Epidermal melanocyte (primary cell): ENCODE data around the gene DVL1.

Source experiments
- DNase-seq: peaks from one replicate; pipeline ENCODE4 v3.0.0; 2011; ENCODE audit warnings: low spot score; ENCODE audit not compliant: insufficient read length

Gene DVL1

DNA sequence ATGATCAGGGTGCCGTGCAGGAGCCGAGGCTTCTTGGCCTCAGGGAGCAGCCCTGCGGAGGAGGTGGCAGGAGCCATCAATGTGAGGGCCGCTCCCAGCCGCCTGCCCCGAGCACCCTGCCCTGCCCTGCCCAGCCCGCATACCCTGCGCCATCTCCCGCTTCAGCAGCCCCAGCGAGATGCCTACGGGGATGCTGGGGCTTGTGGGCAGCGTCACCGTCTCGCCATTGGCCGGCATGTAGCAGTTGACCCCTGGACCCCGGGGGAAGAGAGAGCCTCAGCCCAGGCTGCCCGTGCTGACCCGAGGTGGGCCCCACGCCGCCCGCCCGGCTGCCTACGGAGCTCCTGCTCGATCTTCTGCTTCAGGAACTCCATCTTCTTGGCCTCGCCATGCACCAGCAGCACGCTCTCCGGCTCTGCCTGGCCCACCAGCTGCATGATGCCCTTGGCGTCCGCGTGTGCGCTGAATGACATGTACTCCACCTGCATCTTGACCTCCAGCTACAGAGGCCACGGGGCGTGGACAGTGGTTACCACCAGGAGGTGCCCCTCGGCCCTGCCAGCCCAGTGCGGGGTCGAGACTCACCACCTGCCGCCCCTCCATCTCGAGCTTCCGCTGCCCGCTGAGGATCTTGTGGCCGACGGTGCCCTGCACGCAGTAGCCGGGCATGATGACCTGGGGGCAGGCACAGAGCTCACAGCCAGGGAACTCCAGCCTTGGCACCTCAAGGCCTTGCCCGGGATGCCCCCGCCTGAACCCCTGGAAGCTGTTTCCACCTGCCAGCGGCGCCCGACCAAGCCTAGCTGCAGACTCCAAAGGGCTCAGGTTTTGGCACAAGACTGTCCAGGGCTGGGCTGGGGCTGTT is 36.5 kb downstream of the DVL1 start:
- no peak for DNase-seq

- DNase-seq, result no peak
These were observed 37.8 kb downstream of the DVL1 start for GRCh38 chr1:1311107-1312104.

GRCh38 chr1:1310476-1311053 is 38.7 kb downstream of the DVL1 start:
- no peak for DNase-seq

DNA sequence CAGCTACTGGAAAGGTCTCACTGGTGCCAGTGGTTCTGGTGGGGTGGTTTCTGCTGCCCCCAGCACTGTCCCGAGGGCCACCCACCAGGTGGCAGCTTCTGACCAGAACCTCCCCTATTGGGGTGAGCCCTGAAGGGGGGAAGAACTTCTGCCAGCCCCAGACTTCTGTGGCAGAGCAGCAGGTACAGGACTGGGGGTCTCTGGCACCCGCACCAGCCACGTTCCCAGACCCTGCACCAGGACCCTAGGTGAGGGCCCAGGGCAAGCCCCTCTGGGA is 39.2 kb downstream of the DVL1 start:
- no peak for DNase-seq

DNA sequence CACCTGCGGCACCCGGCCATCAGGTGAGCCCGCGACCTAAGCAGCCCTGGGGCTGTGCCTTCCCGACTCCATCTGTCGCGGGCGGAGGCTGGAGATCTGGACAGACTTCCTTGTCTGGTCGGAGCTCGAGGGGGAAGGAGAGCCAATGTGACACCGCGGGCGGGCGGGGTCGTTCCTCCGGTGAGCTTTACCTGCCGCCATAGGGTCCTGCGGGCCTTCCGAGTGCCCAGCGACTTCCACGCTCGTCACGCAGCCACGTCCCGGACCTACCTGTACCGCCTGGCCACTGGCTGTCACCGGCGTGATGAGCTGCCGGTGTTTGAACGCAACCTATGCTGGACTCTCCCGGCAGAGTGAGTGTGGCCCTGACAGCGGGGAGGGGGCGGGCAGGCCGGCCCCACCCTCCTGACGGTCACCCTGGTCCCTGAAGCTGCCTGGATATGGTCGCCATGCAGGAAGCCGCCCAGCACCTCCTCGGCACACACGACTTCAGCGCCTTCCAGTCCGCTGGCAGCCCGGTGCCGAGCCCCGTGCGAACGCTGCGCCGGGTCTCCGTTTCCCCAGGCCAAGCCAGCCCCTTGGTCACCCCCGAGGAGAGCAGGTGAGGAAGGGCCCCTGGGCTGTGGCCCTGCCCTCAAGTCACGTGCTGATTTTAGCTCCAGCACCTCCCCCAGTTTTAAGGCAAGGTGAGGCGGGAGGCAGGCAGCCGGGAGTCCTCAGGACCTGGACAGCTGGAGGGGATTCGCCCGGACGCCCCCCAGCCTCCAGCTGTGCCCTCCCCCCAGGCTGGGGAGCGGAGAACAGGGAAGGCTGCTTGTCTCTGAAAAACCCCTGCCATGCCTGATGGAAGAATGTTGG is 39.7 kb downstream of the DVL1 start:
- DNase-seq, result no peak

DNA sequence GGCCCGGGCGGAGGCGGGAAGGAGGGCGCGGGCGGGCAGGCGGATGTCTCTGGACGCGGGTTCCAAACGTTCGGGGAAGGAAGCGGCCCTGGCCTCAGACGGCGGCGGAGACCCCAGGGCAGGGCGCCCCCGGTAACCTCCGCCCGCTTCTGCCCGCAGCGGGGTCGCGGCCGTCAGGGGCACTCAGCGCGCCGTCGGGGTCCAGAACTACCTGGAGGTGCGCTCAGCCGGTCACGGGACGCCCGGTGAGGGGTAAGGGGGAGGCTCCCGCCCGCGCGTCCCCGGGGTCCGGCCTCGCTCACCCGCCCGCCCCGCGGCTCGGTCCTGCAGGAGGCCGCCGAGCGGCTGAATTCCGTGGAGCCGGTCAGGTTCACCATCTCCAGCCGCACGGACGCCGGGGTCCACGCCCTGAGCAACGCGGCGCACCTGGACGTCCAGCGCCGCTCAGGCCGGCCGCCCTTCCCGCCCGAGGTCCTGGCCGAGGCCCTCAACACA is 40.4 kb downstream of the DVL1 start:
- DNase-seq, result no peak

- peak; percentile 98 for DNase-seq
These were observed 41.1 kb downstream of the DVL1 start, which contains the start of the genes ACAP3 and PUSL1 for GRCh38 chr1:1307923-1308755. TSS of gene ACAP3 (minus strand) at chr1:1307930. CDS start at chr1:1307815, 115 bp downstream. TSS of gene PUSL1 (plus strand) at chr1:1308597. CDS start at chr1:1308644, 47 bp downstream.

GRCh38 chr1:1307261-1307922 is 41.8 kb downstream of the DVL1 start:
- no peak for DNase-seq

DNA sequence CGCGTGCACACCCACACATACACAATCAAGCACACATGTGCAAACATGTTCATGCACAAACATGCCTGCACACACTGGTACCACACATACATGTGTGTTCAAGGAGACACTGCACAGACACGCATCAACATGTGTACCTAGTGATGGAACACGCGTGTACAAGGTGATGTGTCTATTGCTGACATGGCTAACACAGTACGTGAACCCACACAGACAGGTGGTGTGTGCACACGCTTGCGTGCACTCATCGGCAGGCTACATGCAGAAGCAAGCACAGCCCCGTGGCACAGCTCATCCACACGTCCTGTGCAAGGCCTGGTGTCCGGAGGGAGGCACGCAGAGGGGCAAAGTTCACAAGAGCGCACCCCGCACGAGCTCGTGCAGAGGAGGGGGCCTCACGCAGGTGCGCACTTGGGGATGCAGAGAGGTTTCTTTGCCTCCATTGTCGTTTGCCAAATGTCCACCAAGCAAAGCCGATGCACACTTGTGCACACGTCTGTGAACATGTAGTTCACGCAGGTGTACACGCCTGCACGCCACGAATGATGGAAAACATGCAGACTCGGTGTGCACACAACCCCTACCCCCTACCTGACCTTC is 42.5 kb downstream of the DVL1 start:
- DNase-seq, result no peak

- DNase-seq, result no peak
These were observed 43.1 kb downstream of the DVL1 start for GRCh38 chr1:1306070-1306660.

DNA sequence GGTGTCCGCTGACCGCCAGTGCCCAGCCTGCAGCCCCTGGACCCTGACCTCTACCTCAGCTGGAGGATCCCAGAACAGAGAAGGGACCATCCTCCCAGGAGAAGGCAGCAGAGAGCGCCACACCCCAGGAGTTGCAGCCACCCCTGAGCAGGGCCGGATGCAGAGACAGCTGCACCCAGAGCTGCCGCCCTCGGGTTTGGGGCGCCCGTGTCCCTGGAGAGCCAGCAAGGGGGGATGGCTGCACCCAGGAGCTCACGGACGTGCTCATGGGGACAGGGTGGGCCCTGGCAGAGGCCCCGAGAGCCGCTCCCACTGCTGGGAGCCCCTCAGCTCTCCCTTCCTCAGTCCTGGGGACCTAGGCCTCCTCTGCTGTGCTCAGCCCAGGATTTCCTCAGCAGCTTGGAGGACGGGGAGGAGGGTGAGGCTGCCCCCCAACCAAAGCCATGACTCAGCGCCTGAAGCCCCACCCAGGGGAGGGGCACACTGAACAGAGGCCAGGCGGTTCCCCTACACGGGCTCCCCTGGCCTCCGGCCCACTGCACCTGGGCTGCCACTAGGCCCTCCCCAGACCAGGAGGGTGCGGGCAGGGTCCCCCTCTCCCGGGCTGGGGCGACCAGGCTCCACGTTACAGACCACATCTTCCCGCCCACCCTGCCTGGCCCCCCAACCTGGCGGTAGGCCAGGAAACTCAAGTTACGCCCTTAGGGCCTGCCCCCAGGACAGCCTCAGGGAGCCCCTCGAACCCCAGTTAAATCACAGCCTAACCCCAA is 43.7 kb downstream of the DVL1 start:
- no peak for DNase-seq

- peak; percentile 85 for DNase-seq
These were observed 44.6 kb downstream of the DVL1 start for GRCh38 chr1:1304331-1305299.

DNA sequence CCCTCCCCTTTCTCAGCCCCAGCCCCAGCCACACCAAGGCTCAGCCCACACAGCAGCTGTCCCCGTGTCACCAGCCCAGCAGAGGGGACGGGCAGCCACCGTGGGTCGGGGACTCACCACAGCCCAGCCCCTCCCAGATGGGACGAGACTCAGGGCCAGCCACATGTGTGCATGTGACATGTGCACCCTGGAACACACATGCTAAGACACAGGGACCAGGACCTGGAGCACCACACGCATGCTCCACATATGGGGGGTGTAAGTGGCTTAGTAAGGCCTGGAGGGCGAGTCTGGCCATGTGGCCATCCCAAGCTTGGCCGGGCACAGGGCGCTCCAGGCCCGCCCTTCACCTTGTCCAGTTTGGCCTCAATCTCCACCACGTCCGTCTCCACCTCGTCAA is 45.5 kb downstream of the DVL1 start:
- DNase-seq, result no peak

GRCh38 chr1:1302951-1303509 is 46.2 kb downstream of the DVL1 start:
- no peak for DNase-seq

DNA sequence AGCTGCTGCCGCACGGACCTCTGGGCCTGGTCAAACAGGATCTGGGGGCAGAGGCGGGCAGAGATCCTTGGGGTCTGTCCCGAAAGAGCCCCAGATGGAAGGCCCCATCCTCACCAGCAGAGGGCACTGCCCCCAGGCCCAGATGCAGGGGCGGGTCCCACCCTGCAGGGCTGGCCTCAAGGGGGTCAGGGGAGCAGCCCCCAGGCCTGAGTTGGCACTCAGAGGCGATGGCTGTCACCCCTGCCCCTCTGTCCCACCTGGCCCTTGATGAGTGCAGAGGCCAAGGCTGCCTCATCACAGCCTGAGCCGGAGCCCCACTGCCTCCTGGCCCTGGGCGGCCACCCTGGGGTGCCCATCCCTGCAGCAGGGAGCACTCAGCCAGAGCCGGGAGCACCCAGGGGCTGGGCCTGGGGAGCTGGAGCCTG is 47.2 kb downstream of the DVL1 start:
- DNase-seq, result peak; percentile 14

DNA sequence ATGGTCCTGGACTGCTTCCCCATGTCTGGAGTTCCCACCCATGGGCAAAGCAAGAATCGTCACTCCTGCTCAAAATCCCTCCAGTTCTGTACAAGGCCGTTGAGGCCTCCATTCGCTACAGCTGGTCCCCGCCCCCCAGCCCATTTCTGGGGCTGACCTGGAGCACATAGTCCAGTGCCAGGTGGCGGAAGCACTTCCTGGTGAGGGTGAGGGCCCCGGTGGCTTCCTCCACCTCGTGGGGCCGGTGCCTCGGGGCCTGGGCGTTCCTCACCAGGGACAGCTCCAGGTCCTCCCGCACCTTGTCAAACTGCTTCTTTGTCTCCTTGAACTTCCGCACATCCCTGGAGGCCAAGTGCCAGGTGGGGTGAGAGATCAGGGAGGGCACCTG is 48.9 kb downstream of the DVL1 start:
- no peak for DNase-seq
